GM23338 (cell line): ENCODE results near the gene SLC37A4. TPM values are rescaled to one million over a fixed set of nuclear protein-coding genes. Genes with fewer than 3 reads are reported as not detected.

Source experiments
- ATAC-seq: fragments of 200-7000 bp; cut with Tn5 transposase; 3 replicates; pipeline ENCODE4 v1.9.1; 2020
- DNase-seq: peaks from one replicate; pipeline ENCODE4 v3.0.0-alpha.2; 2015; ENCODE audit warnings: low spot score
- H2AFZ ChIP-seq: fragments of 200-600 bp; sonication (generic); 2 replicates; pipeline ENCODE4 v1.8.0; 2016; ENCODE audit warnings: antibody characterized with exemption, mild to moderate bottlenecking, moderate library complexity
- H3F3A ChIP-seq: fragments of 200-600 bp; sonication (generic); replicated peaks from 2 replicates; pipeline ENCODE4 v1.8.0; 2017; ENCODE audit warnings: antibody characterized with exemption, mixed run types, low read depth
- H3K27ac ChIP-seq: fragments of 200-600 bp; sonication (generic); 2 replicates; pipeline ENCODE4 v1.6.1; 2016; ENCODE audit warnings: low read depth
- H3K27me3 ChIP-seq: fragments of 200-600 bp; sonication (generic); 2 replicates; pipeline ENCODE4 v1.8.0; 2016; ENCODE audit warnings: mild to moderate bottlenecking, mixed run types, moderate library complexity; ENCODE audit not compliant: insufficient read depth
- H3K36me3 ChIP-seq: fragments of 200-600 bp; sonication (generic); 2 replicates; pipeline ENCODE4 v1.8.0; 2016; ENCODE audit warnings: mild to moderate bottlenecking; ENCODE audit not compliant: insufficient read depth
- H3K4me1 ChIP-seq: fragments of 200-600 bp; sonication (generic); 2 replicates; pipeline ENCODE4 v1.8.0; 2016; ENCODE audit warnings: mild to moderate bottlenecking, moderate library complexity; ENCODE audit not compliant: insufficient read depth
- H3K4me2 ChIP-seq: fragments of 200-600 bp; sonication (generic); 2 replicates; pipeline ENCODE4 v1.7.1; 2017; ENCODE audit warnings: mixed run types
- H3K4me3 ChIP-seq: fragments of 200-600 bp; sonication (generic); 2 replicates; pipeline ENCODE4 v1.6.1; 2016; ENCODE audit warnings: mixed run types
- H3K79me2 ChIP-seq: fragments of 200-600 bp; sonication (generic); replicated peaks from 2 replicates; pipeline ENCODE4 v1.8.0; 2017; ENCODE audit warnings: mild to moderate bottlenecking; ENCODE audit not compliant: insufficient read depth
- H3K9me2 ChIP-seq: fragments of 200-600 bp; sonication (generic); 2 replicates; pipeline ENCODE4 v1.8.0; 2017; ENCODE audit not compliant: insufficient read depth
- H4K20me1 ChIP-seq: fragments of 200-600 bp; sonication (generic); replicated peaks from 2 replicates; pipeline ENCODE4 v1.8.0; 2017; ENCODE audit warnings: mild to moderate bottlenecking; ENCODE audit not compliant: insufficient read depth
- H3K27ac Mint-ChIP-seq: 2 replicates; pipeline ENCODE4 v1.8.0; 2020; ENCODE audit warnings: inconsistent platforms, mild to moderate bottlenecking, moderate library complexity, mixed read lengths
- H3K27me3 Mint-ChIP-seq: 3 replicates; pipeline ENCODE4 v1.8.0; 2022; ENCODE audit warnings: low read depth, mild to moderate bottlenecking, moderate library complexity, mixed read lengths, inconsistent platforms; ENCODE audit not compliant: insufficient read depth, poor library complexity
- H3K36me3 Mint-ChIP-seq: 3 replicates; pipeline ENCODE4 v1.8.0; 2021; ENCODE audit warnings: low read depth, mild to moderate bottlenecking, inconsistent platforms, moderate library complexity, mixed read lengths
- H3K4me1 Mint-ChIP-seq: 3 replicates; pipeline ENCODE4 v1.8.0; 2020; ENCODE audit warnings: mild to moderate bottlenecking, inconsistent platforms, mixed read lengths
- H3K4me3 Mint-ChIP-seq: 3 replicates; pipeline ENCODE4 v1.8.0; 2021; ENCODE audit warnings: moderate library complexity, mild to moderate bottlenecking, inconsistent platforms, mixed read lengths
- H3K9me3 Mint-ChIP-seq: 3 replicates; pipeline ENCODE4 v1.8.0; 2020; ENCODE audit warnings: moderate library complexity, mild to moderate bottlenecking, inconsistent platforms, mixed read lengths
- CREB1 ChIP-seq: fragments of 250-450 bp; sonication (Bioruptor Pico); IDR thresholded peaks from 2 replicates; pipeline ENCODE4 v1.5.0; 2020; ENCODE audit warnings: low read depth, mild to moderate bottlenecking, moderate library complexity
- CTCF ChIP-seq, 2 experiments: fragments of 200-600 bp in 1 of 2; sonication (generic) in 1 of 2; conservative IDR thresholded peaks; 2 replicates each; pipeline versions ENCODE4 v1.5.1 to v1.6.1; 2016 to 2017; ENCODE audit warnings: antibody characterized with exemption in 2 of 2, low read depth in 2 of 2, mild to moderate bottlenecking in 2 of 2, moderate library complexity in 1 of 2
- ETS1 ChIP-seq: IDR thresholded peaks from 2 replicates; pipeline ENCODE4 v1.6.1; 2016; ENCODE audit warnings: antibody characterized with exemption
- EZH2phosphoT487 ChIP-seq: fragments of 200-600 bp; sonication (generic); IDR thresholded peaks from one replicate; pipeline ENCODE4 v1.8.1; 2018; ENCODE audit warnings: antibody characterized with exemption; ENCODE audit not compliant: unreplicated experiment
- NANOG ChIP-seq: IDR thresholded peaks from 2 replicates; pipeline ENCODE4 v1.6.1; 2016; ENCODE audit warnings: antibody characterized with exemption, borderline replicate concordance
- POLR2AphosphoS5 ChIP-seq: IDR thresholded peaks from 2 replicates; pipeline ENCODE4 v1.6.1; 2016; ENCODE audit warnings: antibody characterized with exemption, low read depth
- REST ChIP-seq: IDR thresholded peaks from one replicate; pipeline ENCODE4 v1.6.1; 2018; ENCODE audit warnings: antibody characterized with exemption; ENCODE audit not compliant: unreplicated experiment
- STAT1 ChIP-seq: IDR thresholded peaks from one replicate; pipeline ENCODE4 v1.6.1; 2016; ENCODE audit warnings: antibody characterized with exemption; ENCODE audit not compliant: unreplicated experiment
- ZNF114 ChIP-seq: fragments of 250-450 bp; sonication (Bioruptor Pico); IDR thresholded peaks from 2 replicates; pipeline ENCODE4 v1.5.0; 2020; ENCODE audit warnings: mild to moderate bottlenecking, moderate library complexity
- ZNF331 ChIP-seq: fragments of 250-450 bp; sonication (Bioruptor Pico); IDR thresholded peaks from 2 replicates; pipeline ENCODE4 v1.5.0; 2020; ENCODE audit warnings: low read depth, mild to moderate bottlenecking, moderate library complexity
- ZNF462 ChIP-seq: fragments of 250-450 bp; sonication (Bioruptor Pico); IDR thresholded peaks from 2 replicates; pipeline ENCODE4 v1.5.0; 2020; ENCODE audit warnings: mild to moderate bottlenecking, moderate library complexity
- polyA plus RNA-seq: library from polyadenylated mRNA; unstranded; fragments of >200 nt; fragmentation: Nextera tagmentation; extraction: Ambion mirVana; gene quantifications from 2 replicates; pipeline ENCODE4 v1.2.1, GENCODE V29; 2016
- total RNA-seq: library from RNA; depleted of rRNA; stranded (reverse); fragments of >200 nt; shearing (Covaris generic); gene quantifications from 2 replicates; pipeline ENCODE4 v1.2.3, GENCODE V29; 2014

The SLC37A4 gene
- total and polyA plus RNA-seq, 2 experiments from 2014 or later, result 23.4 to 56.4 TPM

GRCh38 chr11:119077839-119078238, 47.2 kb upstream of the SLC37A4 start (continued):
- no peak for TF ChIP-seq REST
- TF ChIP-seq POLR2AphosphoS5, result no peak
- no peak for TF ChIP-seq ZNF331
- no peak for TF ChIP-seq NANOG
- no peak for TF ChIP-seq CTCF (conservative IDR thresholded peaks at IDR 0.05; ENCODE audit: low read depth in 2 of 2)

GRCh38 chr11:119067371-119068222, 36.9 kb upstream of the SLC37A4 start, which contains the start of gene VPS11:
VPS11 (plus strand) TSS chr11:119067818; CDS start chr11:119067824, 6 bp downstream.
- peaks cover 6% of the 10 kb centered on the region; the same call in 2 of the 3 replicates for H3K4me1 Mint-ChIP-seq
- Histone ChIP-seq H3K27me3 (no peaks in the 10 kb centered on the region), H3F3A (peaks cover 7% of the 10 kb centered on the region; the same call in 1 of the 2 replicates), H3K4me1 (no peaks in the 10 kb centered on the region), H3K27ac (peak within 1 kb of the TSS; percentile 91), H3K79me2 (peaks cover 17% of the 10 kb centered on the region), H2AFZ (peak within 1 kb of the TSS; percentile 97), H3K4me3 (peak within 1 kb of the TSS; percentile 94), H3K4me2 (peak within 1 kb of the TSS; percentile 88), H4K20me1 (0 out of 2 replicates have a peak, but pooled peaks cover 6% of the 10 kb centered on the region), H3K9me2 (no peaks in the 10 kb centered on the region), H3K36me3 (peaks cover 12% of the 10 kb centered on the region; the same call in 1 of the 2 replicates)
- DNase-seq (peak; percentile 99), ATAC-seq (peak; percentile 98)
- peak within 1 kb of the TSS; percentile 89 for H3K27ac Mint-ChIP-seq
- peaks cover 19% of the 10 kb centered on the region for H3K36me3 Mint-ChIP-seq
- peak within 1 kb of the TSS; percentile 99 for H3K4me3 Mint-ChIP-seq
- H3K9me3 Mint-ChIP-seq, result no peaks in the 10 kb centered on the region
- peaks cover 8% of the 10 kb centered on the region for H3K27me3 Mint-ChIP-seq
- TF ChIP-seq NANOG (no peak), ETS1 (peak; percentile 58), ZNF114 (no peak), EZH2phosphoT487 (no peak), POLR2AphosphoS5 (peak; percentile 69), ZNF462 (CRISPR knock-in tag) (no peak), CREB1 (CRISPR knock-in tag) (no peak), STAT1 (no peak)
